HG03280 (cell line): ENCODE measurements around the gene MBOAT1.

Experiments
- ATAC-seq: cut with Tn5 transposase; IDR thresholded peaks from one replicate; pipeline ENCODE4 v1.9.1; 2021; ENCODE audit warnings: mild to moderate bottlenecking, moderate library complexity; ENCODE audit not compliant: unreplicated experiment

MBOAT1 gene

GRCh38 chr6:20234136-20234535 lies 21.9 kb upstream of the MBOAT1 start:
- ATAC-seq, result no peak

- no peak for ATAC-seq
Measured at GRCh38 chr6:20233007-20233730, 20.9 kb upstream of the MBOAT1 start.

GRCh38 chr6:20232188-20232587 lies 19.9 kb upstream of the MBOAT1 start:
- no peak for ATAC-seq

GRCh38 chr6:20230401-20231119 lies 18.3 kb upstream of the MBOAT1 start:
- no peak for ATAC-seq

GRCh38 chr6:20229881-20230280 lies 17.6 kb upstream of the MBOAT1 start:
- ATAC-seq, result no peak

GRCh38 chr6:20227350-20227749 lies 15.1 kb upstream of the MBOAT1 start:
- ATAC-seq, result no peak

- no peak for ATAC-seq
Measured at GRCh38 chr6:20223141-20223540, 10.9 kb upstream of the MBOAT1 start.

- ATAC-seq, result no peak
Measured at GRCh38 chr6:20221421-20221820, 9.2 kb upstream of the MBOAT1 start.

- ATAC-seq, result no peak
Measured at GRCh38 chr6:20220359-20220758, 8.1 kb upstream of the MBOAT1 start.

GRCh38 chr6:20217891-20218290 lies 5.6 kb upstream of the MBOAT1 start:
- no peak for ATAC-seq

GRCh38 chr6:20217324-20217855 lies 5.1 kb upstream of the MBOAT1 start:
- no peak for ATAC-seq

GRCh38 chr6:20215310-20215709 lies 3.0 kb upstream of the MBOAT1 start:
- no peak for ATAC-seq

GRCh38 chr6:20213271-20213798 lies 1.1 kb upstream of the MBOAT1 start:
- no peak for ATAC-seq

- ATAC-seq, result peak; percentile 27
Measured at GRCh38 chr6:20211941-20212391, 303 bp downstream of the MBOAT1 start.

GRCh38 chr6:20211037-20211940 lies 980 bp downstream of the MBOAT1 start:
- no peak for ATAC-seq

- no peak for ATAC-seq
Measured at GRCh38 chr6:20210158-20210557, 2.1 kb downstream of the MBOAT1 start.

- ATAC-seq, result no peak
Measured at GRCh38 chr6:20208687-20209378, 3.4 kb downstream of the MBOAT1 start.

- ATAC-seq, result no peak
Measured at GRCh38 chr6:20207088-20207418, 5.2 kb downstream of the MBOAT1 start.

GRCh38 chr6:20205722-20206161 lies 6.5 kb downstream of the MBOAT1 start:
- ATAC-seq, result no peak

- ATAC-seq, result no peak
Measured at GRCh38 chr6:20204512-20204894, 7.8 kb downstream of the MBOAT1 start.
